CMK (cell line): ENCODE measurements around the gene HGD.
A peak's percentile ranks its signal among the peaks of the same experiment; 100 is the strongest.
"Not testable (repeated sequence)": the region's sequence is repeated elsewhere in the genome, so short reads cannot be mapped to it uniquely, and the experiment has no call there.

Experiments used
- DNase-seq: peaks from one replicate; pipeline ENCODE4 v3.0.0-alpha.2; 2010; ENCODE audit warnings: low read depth

The HGD gene

DNA sequence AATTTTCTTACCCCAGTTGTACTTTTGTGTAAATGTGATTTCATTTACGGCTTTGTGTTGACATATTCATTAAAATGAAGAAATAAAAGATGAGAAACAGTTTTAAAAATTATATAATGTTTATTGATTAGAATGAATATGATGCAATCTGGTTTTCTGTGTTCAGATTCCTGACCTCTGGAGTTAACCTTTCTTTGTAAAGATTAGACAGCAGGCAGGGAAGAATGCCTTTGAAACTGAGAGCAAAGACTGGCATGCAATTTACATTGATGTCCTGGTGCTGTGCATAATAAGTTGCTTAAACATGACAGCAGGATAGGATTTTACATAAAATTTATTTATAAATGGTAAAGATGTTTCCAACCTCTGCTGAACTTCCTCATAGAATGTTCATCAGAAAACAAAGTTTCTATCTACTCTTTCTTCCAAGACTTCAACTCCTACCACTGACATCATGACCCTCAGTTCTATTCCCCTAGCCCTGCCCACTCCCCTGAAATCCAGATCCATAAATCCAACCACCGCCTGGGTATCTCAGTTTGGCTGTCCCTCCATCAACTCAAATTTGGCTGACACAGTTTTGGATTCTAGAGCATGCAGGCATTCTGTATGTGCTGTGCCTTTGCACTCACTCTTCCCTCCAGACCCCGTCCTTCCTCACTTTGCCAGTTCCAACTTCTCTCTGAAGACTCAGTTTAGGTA is 1.7 kb downstream of the HGD start:
- DNase-seq = no peak

DNA sequence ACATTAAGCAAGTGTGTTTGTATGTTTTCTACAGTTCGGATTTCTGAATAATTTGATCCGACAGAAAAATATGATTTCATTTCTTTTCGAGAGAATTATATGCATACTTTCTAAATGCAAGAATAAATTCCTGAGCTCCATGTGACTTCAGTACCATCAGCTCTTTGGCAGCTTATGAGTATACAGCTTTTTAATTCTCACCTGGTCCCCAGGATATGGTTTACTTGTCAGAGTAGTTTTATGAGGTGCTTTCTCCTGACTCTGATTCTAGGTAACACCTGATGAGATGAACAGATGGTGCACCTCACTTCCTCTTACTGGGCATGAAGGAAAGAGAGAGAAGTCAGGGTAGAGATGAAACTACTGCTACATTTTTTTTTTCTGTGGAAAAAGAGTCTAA is 3.1 kb downstream of the HGD start:
- no peak for DNase-seq

DNA sequence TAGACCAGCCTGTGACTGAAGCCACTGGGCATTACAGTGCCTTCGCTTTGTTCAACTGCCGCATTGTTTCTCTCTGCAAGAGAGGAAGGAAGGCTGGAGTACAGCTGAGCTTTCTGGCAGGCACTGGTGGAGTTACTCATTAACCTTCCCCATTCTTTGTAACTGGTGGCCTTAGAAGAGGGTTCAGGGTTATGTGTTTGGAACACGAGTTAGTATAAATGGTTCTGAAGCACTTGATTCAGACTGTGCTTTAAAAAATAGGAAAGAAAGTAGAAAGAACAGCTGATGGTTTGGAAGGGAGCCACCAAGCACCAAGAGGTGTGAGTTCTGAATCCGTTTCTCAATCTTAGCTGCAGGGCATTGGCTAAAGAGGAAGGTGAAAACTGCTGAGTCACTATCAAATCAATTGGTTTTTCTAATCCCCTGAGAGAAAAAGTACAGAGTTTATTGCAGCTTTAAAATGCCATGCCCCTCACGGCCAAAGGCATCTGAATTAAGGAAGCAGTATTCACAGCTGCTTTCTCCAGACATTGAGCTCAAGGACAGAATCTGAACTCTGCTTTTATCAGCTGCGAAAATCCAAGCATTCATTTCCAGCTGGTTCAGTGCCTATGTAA is 3.6 kb downstream of the HGD start:
- no peak for DNase-seq

GRCh38 chr3:120677193-120677592 is 4.8 kb downstream of the HGD start:
- DNase-seq = not testable (repeated sequence)

DNA sequence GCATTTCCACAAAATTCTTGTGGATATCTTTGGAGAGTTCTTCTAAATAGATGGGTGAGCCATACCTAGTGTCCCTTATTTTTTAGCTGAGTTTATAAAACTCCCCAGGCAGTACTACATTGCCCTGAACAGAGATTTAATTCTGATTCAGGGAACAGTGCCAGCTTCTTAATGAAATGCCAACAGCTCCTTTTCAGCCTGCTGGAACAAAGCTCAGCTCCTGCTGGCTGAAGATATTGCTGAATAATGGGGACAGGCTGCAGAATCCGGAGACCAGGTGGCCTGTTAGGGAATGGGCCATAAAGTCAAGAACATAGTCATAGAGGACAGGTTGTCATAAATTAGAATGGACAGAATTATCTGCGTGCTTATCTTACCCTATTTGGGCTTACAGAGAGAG is 8.9 kb downstream of the HGD start:
- no peak for DNase-seq

GRCh38 chr3:120670576-120670975 is 11.5 kb downstream of the HGD start:
- DNase-seq = no peak

GRCh38 chr3:120664926-120665325 is 17.1 kb downstream of the HGD start:
- DNase-seq = no peak

DNA sequence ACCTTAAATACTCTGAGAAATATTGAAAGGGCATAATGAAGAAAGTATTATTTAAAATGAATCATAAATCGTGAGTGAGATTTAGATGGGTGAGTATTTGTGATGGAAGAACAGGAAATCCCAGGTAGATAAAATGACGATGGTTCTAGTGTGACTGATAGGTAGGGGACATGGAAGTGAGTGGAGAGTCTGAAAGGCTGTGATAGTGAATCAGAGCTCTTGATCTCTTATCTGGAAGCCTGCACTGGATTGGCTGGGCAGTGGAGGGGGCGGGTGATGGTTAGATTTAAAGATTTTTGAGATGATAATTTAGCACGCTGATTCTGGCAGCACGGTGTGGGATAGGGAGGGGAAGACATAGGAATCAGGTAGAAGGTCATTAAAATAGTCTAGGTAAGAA is 20.1 kb downstream of the HGD start:
- DNase-seq = no peak

DNA sequence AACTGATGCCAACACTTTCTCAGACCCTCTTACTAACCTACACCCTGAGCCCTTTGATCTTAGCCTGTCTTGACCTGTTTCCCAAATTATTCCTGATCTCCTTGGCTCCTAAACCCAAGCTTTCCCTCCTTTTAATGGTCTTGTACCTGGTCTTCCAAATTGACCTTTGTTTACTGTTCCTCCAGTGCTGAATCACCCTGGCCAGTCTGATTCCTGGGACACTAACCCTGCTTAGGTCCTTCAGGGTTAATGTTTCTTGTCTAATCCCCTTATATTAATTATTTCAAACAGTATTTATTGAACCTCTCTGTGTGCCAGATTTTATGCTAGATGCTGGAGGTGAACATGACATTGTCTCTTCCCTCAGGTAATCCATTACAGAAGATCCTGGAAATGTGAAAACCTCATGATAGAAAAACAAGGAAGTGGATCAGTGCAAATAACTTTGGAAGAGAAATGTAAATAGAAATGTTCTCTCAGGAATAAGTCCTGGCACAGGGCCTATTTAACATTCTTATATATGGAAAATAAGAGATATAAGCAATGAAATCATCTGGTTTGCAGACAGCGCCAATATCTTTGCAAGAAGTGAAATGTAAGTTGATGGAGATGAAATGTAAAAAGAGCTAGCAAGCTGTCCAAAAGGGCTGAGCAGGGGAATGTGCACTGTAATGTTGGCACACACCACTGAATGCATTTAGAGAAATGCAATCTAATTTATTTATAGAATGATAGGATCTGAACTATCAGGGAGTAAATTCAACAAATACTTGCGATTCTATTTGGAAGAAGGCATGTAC is 20.7 kb downstream of the HGD start:
- DNase-seq = no peak

GRCh38 chr3:120659834-120660233 is 22.2 kb downstream of the HGD start:
- DNase-seq = no peak

GRCh38 chr3:120659285-120659684 is 22.8 kb downstream of the HGD start:
- DNase-seq = no peak

GRCh38 chr3:120652896-120653545 is 29.0 kb downstream of the HGD start:
- DNase-seq = no peak

DNA sequence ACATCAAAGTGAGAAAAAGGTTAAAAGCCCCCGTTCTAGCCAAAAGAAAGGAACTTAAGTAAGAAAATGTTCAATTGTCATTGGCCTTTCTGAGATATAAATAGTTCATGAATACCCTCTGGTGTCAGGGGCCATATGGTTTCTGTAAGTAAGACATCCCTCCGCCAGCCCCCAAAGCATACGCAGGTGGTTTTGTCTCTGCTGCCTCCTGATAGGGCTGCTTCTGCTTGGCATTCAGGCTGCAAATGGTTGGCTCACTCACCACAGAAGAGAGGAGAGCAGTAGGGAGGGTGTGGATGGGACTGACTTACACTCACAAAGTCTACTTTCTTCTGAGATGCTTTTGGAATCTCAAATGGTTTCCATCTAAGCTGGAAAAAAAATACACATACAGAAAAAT is 29.8 kb downstream of the HGD start:
- no peak for DNase-seq

- no peak for DNase-seq
Observed at GRCh38 chr3:120650311-120650710, 31.7 kb downstream of the HGD start.

DNA sequence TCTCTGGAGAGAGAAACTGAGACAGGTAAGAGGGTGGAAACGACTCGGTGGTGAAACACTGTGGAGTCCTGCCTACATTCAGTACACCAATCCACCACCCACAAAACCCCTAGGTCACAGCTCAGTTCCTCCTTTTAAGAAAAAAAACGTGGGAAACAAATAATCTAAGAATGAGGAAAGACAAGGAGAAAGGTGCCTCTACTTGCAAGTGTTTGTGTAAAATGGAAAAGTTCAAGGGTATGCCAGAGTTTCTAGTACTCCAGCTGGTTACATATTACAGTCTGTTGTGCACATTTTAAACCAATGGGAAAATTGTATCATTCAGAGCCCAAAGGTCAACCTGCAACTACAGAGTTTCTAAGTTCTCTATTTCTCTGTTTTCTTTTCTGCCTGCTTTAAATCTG is 32.2 kb downstream of the HGD start:
- DNase-seq = no peak

DNA sequence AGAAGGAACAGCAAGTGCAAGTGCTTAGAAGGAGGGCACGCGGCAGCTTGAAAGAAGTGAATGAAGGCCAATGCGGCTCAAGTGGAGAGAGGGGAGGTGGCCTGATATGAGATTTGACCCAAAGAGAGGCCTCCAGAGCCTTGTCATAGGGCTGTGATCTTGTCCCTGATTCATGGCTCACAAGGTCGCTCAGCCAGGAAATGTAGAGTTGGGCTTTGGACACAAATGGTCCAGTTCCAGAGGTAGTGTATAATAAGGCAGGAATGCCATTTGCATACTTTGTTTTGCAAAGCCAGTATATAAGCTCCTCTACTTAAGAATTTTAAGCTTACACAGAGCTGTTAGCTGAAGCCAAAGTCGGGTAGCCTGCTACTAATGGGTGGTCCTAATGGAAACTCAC is 33.7 kb downstream of the HGD start:
- no peak for DNase-seq

GRCh38 chr3:120646771-120647432 is 35.1 kb downstream of the HGD start:
- DNase-seq = no peak

DNA sequence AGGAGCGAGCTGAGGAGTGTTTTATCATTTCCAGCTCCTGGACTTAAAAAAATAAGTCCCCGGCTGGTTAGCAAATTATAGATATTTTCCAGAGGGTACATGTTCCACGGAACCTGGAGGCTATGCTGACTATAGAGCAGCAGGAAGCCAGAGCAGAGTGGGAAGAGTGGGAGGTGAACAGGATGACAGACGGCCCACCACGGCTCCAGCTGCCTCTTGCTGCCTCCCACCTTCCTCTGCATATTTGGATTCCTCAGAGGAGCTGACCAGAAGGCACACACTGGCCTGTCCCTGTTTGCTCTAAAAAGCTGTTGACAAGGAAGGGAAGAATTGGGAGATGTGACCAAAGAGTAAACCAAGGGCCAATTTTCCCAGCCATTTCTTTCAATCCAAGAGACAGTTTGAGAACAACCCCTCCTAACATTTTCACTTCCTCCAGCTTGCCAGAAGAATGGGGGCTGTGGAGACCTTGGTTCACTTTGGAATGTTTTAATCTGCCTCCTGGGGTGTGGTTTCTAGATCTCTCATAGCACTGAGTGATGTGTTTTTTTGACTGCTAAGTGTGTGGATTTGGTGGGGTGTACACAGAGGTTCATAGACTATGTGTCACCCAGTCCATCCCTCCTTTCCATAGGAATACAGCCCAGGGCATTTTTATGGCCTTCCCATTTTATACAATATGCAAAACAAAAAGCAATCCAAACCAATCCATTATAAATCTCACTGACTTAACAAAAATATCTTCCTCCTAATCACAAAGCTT is 36.8 kb downstream of the HGD start:
- no peak for DNase-seq

- DNase-seq = peak; percentile 60
Observed at GRCh38 chr3:120642368-120642948, 39.6 kb downstream of the HGD start.

DNA sequence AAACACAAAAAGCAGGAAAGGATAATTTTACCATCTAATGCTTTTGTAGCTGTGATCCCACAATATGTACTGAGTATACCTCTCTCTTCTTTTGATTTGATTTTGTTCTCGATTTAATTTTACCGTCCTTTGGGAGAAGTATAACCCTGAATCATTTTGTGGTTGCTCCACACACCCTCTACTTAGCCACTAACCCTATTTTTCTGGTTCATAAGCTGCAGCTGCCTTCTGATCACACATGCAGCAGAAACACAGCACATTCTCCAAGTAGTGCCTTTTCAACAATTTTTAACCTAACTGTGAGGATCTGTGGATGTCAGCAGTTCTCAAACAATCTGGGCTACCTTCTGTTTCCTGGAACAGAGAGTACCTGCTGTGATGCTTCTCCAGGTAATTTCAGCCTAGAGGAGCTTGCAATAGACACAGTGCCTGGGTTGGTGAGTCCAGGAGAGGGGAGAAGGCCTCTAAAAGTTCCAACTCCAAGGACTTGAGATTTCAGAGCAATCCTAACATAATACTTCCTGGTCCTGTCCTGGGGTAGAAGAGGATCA is 40.3 kb downstream of the HGD start:
- no peak for DNase-seq

DNA sequence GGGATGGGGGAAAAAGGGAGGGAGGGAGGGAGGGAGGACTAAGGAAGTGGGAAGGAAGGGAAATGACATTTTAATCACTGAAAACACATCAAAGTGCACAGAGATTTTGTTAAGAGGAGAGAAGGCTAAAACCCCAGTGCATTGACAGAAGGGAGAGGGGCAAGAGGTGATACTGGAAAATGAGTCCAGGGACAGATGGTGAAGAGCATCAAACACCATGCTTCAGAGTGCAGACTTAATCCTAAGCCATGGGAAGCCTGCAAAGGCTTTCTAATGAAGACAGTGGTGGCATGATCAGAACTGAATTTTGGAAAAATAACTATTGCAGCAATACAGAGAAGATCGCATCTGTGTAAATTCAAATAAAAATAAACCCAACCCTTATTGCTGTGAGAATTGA is 41.8 kb downstream of the HGD start:
- no peak for DNase-seq
